ENCODE measurements around the gene CCDC188.

Gene CCDC188

GRCh38 chr22:20148414-20148813 lies 2.4 kb downstream of the CCDC188 start:
- Histone ChIP-seq H3K4me1 (ENCODE audit: control insufficient read depth in 2 of 2, insufficient read depth in 1 of 2, low read depth in 1 of 2, low read length in 2 of 2) (peaks cover 1 to 3% of the 10 kb centered on the region in 2 donors), H3K23ac (ENCODE audit: low read depth, low read length, poor library complexity) (peak overlapping the region; percentile 65), H3K36me3 (replicated peaks in 1 of 2; ENCODE audit: control insufficient read depth in 2 of 2, insufficient read depth in 2 of 2, low read length in 2 of 2) (no peaks in the 10 kb centered on the region), H2AK5ac (ENCODE audit: low read depth, low read length) (peak overlapping the region; percentile 70), H4K91ac (ENCODE audit: low read depth, low read length, poor library complexity) (no peak overlapping the region), H2BK15ac (ENCODE audit: low read length) (no peak overlapping the region), H3K27me3 (ENCODE audit: control insufficient read depth in 3 of 3, insufficient read depth in 3 of 3, low read depth in 1 of 3, low read length in 3 of 3) (no peaks in the 10 kb centered on the region), H2AFZ (ENCODE audit: low read length) (no peak overlapping the region), H2BK120ac (ENCODE audit: low read depth, low read length) (no peak overlapping the region), H4K8ac (ENCODE audit: low read depth, low read length) (no peak overlapping the region), H3K9me3 (replicated peaks in 1 of 2; ENCODE audit: control insufficient read depth in 2 of 2, insufficient read depth in 1 of 2, low read depth in 1 of 2, low read length in 2 of 2) (no peaks in the 10 kb centered on the region), H3K9ac (ENCODE audit: low read depth, low read length, poor library complexity) (no peak overlapping the region), H3K4ac (ENCODE audit: low read length) (no peak overlapping the region), H3K18ac (ENCODE audit: low read length) (peak overlapping the region; percentile 48), H3K4me3 (ENCODE audit: low read length in 2 of 2) (no peak overlapping the region), H2BK12ac (ENCODE audit: low read length) (no peak overlapping the region), H2BK5ac (ENCODE audit: low read length) (no peak overlapping the region), H3K4me2 (ENCODE audit: insufficient read depth, low read length, poor library complexity, severe bottlenecking) (no peak overlapping the region), H3K79me1 (ENCODE audit: low read depth, low read length) (no peaks in the 10 kb centered on the region), H3K14ac (ENCODE audit: low read length) (peak overlapping the region; percentile 82), H3K27ac (replicated peaks; ENCODE audit: low read length) (no peak overlapping the region)
- DNase-seq (ENCODE audit: low spot score) = no peak
- WGBS, 2 donors (ENCODE audit: extremely low coverage in 2 of 2, insufficient read length in 2 of 2, insufficient replicate concordance in 1 of 2) = no CpG with 5 or more reads among the region's 18 CpGs

- peaks cover 0 to 1% of the 10 kb centered on the region in 2 donors for H3K4me1 ChIP-seq (ENCODE audit: control insufficient read depth in 2 of 2, insufficient read depth in 1 of 2, low read depth in 1 of 2, low read length in 2 of 2)
- H3K4me3 ChIP-seq (ENCODE audit: low read length in 2 of 2) = no peak overlapping the region
- no peak overlapping the region for H2AFZ ChIP-seq (ENCODE audit: low read length)
- no peak for DNase-seq (ENCODE audit: low spot score)
- H3K18ac ChIP-seq (ENCODE audit: low read length) = no peak overlapping the region
- no peak overlapping the region for H3K27ac ChIP-seq (replicated peaks; ENCODE audit: low read length)
- no peak overlapping the region for H2AK5ac ChIP-seq (ENCODE audit: low read depth, low read length)
- no peak overlapping the region for H3K4ac ChIP-seq (ENCODE audit: low read length)
- H3K23ac ChIP-seq (ENCODE audit: low read depth, low read length, poor library complexity) = no peak overlapping the region
- no peaks in the 10 kb centered on the region for H3K27me3 ChIP-seq (ENCODE audit: control insufficient read depth in 3 of 3, insufficient read depth in 3 of 3, low read depth in 1 of 3, low read length in 3 of 3)
- peaks cover 2% of the 10 kb centered on the region for H3K79me1 ChIP-seq (ENCODE audit: low read depth, low read length)
- no peak overlapping the region for H4K8ac ChIP-seq (ENCODE audit: low read depth, low read length)
- H2BK120ac ChIP-seq (ENCODE audit: low read depth, low read length) = no peak overlapping the region
- peak overlapping the region; percentile 21 for H3K9ac ChIP-seq (ENCODE audit: low read depth, low read length, poor library complexity)
- no peak overlapping the region for H4K91ac ChIP-seq (ENCODE audit: low read depth, low read length, poor library complexity)
- no peaks in the 10 kb centered on the region for H3K36me3 ChIP-seq (replicated peaks in 1 of 2; ENCODE audit: control insufficient read depth in 2 of 2, insufficient read depth in 2 of 2, low read length in 2 of 2)
- H2BK15ac ChIP-seq (ENCODE audit: low read length) = no peak overlapping the region
- no CpG with 5 or more reads among the region's 14 CpGs for WGBS, 2 donors (ENCODE audit: extremely low coverage in 2 of 2, insufficient read length in 2 of 2, insufficient replicate concordance in 1 of 2)
- H3K4me2 ChIP-seq (ENCODE audit: insufficient read depth, low read length, poor library complexity, severe bottlenecking) = no peak overlapping the region
- no peak overlapping the region for H2BK5ac ChIP-seq (ENCODE audit: low read length)
- H3K14ac ChIP-seq (ENCODE audit: low read length) = no peak overlapping the region
- no peak overlapping the region for H2BK12ac ChIP-seq (ENCODE audit: low read length)
- no peaks in the 10 kb centered on the region for H3K9me3 ChIP-seq (replicated peaks in 1 of 2; ENCODE audit: control insufficient read depth in 2 of 2, insufficient read depth in 1 of 2, low read depth in 1 of 2, low read length in 2 of 2)
Observed at GRCh38 chr22:20147237-20147988, 3.4 kb downstream of the CCDC188 start.

- no peak overlapping the region for H2BK12ac ChIP-seq (ENCODE audit: low read length)
- no peaks in the 10 kb centered on the region for H3K36me3 ChIP-seq (replicated peaks in 1 of 2; ENCODE audit: control insufficient read depth in 2 of 2, insufficient read depth in 2 of 2, low read length in 2 of 2)
- no peak overlapping the region for H4K8ac ChIP-seq (ENCODE audit: low read depth, low read length)
- H3K4me1 ChIP-seq (ENCODE audit: control insufficient read depth in 2 of 2, insufficient read depth in 1 of 2, low read depth in 1 of 2, low read length in 2 of 2) = peaks cover 0 to 1% of the 10 kb centered on the region in 2 donors
- H2AK5ac ChIP-seq (ENCODE audit: low read depth, low read length) = no peak overlapping the region
- no peak for DNase-seq (ENCODE audit: low spot score)
- no peak overlapping the region for H3K14ac ChIP-seq (ENCODE audit: low read length)
- H3K9ac ChIP-seq (ENCODE audit: low read depth, low read length, poor library complexity) = no peak overlapping the region
- no peaks in the 10 kb centered on the region for H3K9me3 ChIP-seq (replicated peaks in 1 of 2; ENCODE audit: control insufficient read depth in 2 of 2, insufficient read depth in 1 of 2, low read depth in 1 of 2, low read length in 2 of 2)
- no peak overlapping the region for H2BK15ac ChIP-seq (ENCODE audit: low read length)
- H3K27ac ChIP-seq (replicated peaks; ENCODE audit: low read length) = no peak overlapping the region
- no peak overlapping the region for H3K4me2 ChIP-seq (ENCODE audit: insufficient read depth, low read length, poor library complexity, severe bottlenecking)
- H3K18ac ChIP-seq (ENCODE audit: low read length) = peak overlapping the region; percentile 48
- no peak overlapping the region for H3K4ac ChIP-seq (ENCODE audit: low read length)
- peaks cover 2% of the 10 kb centered on the region for H3K79me1 ChIP-seq (ENCODE audit: low read depth, low read length)
- no peak overlapping the region for H2AFZ ChIP-seq (ENCODE audit: low read length)
- no peaks in the 10 kb centered on the region for H3K27me3 ChIP-seq (ENCODE audit: control insufficient read depth in 3 of 3, insufficient read depth in 3 of 3, low read depth in 1 of 3, low read length in 3 of 3)
- H2BK120ac ChIP-seq (ENCODE audit: low read depth, low read length) = no peak overlapping the region
- H3K4me3 ChIP-seq (ENCODE audit: low read length in 2 of 2) = no peak overlapping the region
- H2BK5ac ChIP-seq (ENCODE audit: low read length) = no peak overlapping the region
- H3K23ac ChIP-seq (ENCODE audit: low read depth, low read length, poor library complexity) = peak overlapping the region; percentile 73
- no peak overlapping the region for H4K91ac ChIP-seq (ENCODE audit: low read depth, low read length, poor library complexity)
- WGBS, 2 donors (ENCODE audit: extremely low coverage in 2 of 2, insufficient read length in 2 of 2, insufficient replicate concordance in 1 of 2) = no CpG with 5 or more reads among the region's 22 CpGs
Observed at GRCh38 chr22:20146777-20147176, 4.1 kb downstream of the CCDC188 start.

DNA sequence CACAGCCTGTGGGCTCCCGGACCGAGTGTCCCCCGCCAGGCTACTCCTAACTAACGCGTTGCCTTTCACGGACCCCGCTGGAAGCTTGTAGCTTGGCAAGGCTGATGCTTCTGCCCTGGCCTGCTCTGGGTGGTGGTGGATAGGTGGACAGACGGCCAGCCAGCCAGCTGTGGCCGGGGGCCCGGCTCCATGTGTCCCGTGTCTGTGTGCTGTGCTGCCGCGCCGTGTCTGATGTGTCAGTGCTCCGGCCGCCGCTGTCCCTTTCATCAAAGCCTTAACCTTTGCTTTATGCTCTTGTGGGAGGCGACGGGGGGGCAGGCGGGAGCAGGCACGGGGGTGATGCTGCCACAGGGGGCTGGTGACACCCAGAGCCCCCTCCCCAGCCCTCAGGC lies 5.0 kb downstream of the CCDC188 start:
- Histone ChIP-seq H3K4me1 (ENCODE audit: control insufficient read depth in 2 of 2, insufficient read depth in 1 of 2, low read depth in 1 of 2, low read length in 2 of 2) (no peaks in the 10 kb centered on the region), H2BK15ac (ENCODE audit: low read length) (no peak overlapping the region), H3K9ac (ENCODE audit: low read depth, low read length, poor library complexity) (no peak overlapping the region), H3K18ac (ENCODE audit: low read length) (no peak overlapping the region), H3K27ac (replicated peaks; ENCODE audit: low read length) (no peak overlapping the region), H3K36me3 (replicated peaks in 1 of 2; ENCODE audit: control insufficient read depth in 2 of 2, insufficient read depth in 2 of 2, low read length in 2 of 2) (peaks cover 0 to 3% of the 10 kb centered on the region in 2 donors), H3K27me3 (ENCODE audit: control insufficient read depth in 3 of 3, insufficient read depth in 3 of 3, low read depth in 1 of 3, low read length in 3 of 3) (no peaks in the 10 kb centered on the region), H3K4me3 (ENCODE audit: low read length in 2 of 2) (no peak overlapping the region), H4K91ac (ENCODE audit: low read depth, low read length, poor library complexity) (no peak overlapping the region), H2AFZ (ENCODE audit: low read length) (no peak overlapping the region), H4K8ac (ENCODE audit: low read depth, low read length) (no peak overlapping the region), H3K4ac (ENCODE audit: low read length) (no peak overlapping the region), H2BK120ac (ENCODE audit: low read depth, low read length) (no peak overlapping the region), H3K9me3 (replicated peaks in 1 of 2; ENCODE audit: control insufficient read depth in 2 of 2, insufficient read depth in 1 of 2, low read depth in 1 of 2, low read length in 2 of 2) (no peaks in the 10 kb centered on the region), H3K79me1 (ENCODE audit: low read depth, low read length) (peaks cover 4% of the 10 kb centered on the region), H2AK5ac (ENCODE audit: low read depth, low read length) (no peak overlapping the region), H2BK12ac (ENCODE audit: low read length) (no peak overlapping the region), H2BK5ac (ENCODE audit: low read length) (no peak overlapping the region), H3K14ac (ENCODE audit: low read length) (peak overlapping the region; percentile 21), H3K4me2 (ENCODE audit: insufficient read depth, low read length, poor library complexity, severe bottlenecking) (no peak overlapping the region), H3K23ac (ENCODE audit: low read depth, low read length, poor library complexity) (peak overlapping the region; percentile 44)
- WGBS, 2 donors (ENCODE audit: extremely low coverage in 2 of 2, insufficient read length in 2 of 2, insufficient replicate concordance in 1 of 2) = no CpG with 5 or more reads among the region's 21 CpGs
- DNase-seq (ENCODE audit: low spot score) = no peak

All from neuronal stem cell (in vitro differentiated cells).